Fibroblast of lung (primary cell): ENCODE measurements around the gene POLR3G.

Source experiments
- CTCF ChIP-seq, 2 donors: IDR thresholded peaks in 1 of 2; conservative IDR thresholded peaks in 1 of 2; 1 replicate in 1 of 2; 2 replicates in 1 of 2; pipeline ENCODE4 v1.5.1; 2011 to 2012; ENCODE audit warnings: low read length in 2 of 2, control low read depth in 1 of 2, inconsistent platforms in 1 of 2, low read depth in 1 of 2, mild to moderate bottlenecking in 1 of 2
- EZH2 ChIP-seq: IDR thresholded peaks from 2 replicates; pipeline ENCODE4 v1.5.1; 2012; ENCODE audit warnings: low read length, control low read depth, mild to moderate bottlenecking; ENCODE audit errors: missing control alignments

GRCh38 chr5:90461288-90461687 is 13.4 kb upstream of the POLR3G start:
- TF ChIP-seq CTCF (conservative IDR thresholded peaks at IDR 0.05 in 1 of 2, IDR thresholded peaks at IDR 0.05 in 1 of 2; ENCODE audit: low read depth in 1 of 2, low read length in 2 of 2) (no peak), EZH2 (no peak)
